Vagina (tissue), 2 donors: ENCODE results near the gene SNAP23.

Experiments
- POLR2AphosphoS5 ChIP-seq, 2 donors: sonication (generic); formaldehyde crosslinking; IDR thresholded peaks; one replicate each; pipeline ENCODE4 v1.9.0; 2017; ENCODE audit warnings: antibody characterized with exemption in 2 of 2, mild to moderate bottlenecking in 2 of 2, low read depth in 1 of 2; ENCODE audit not compliant: insufficient read depth in 1 of 2
- TF ChIP-seq, protein P1 (sequence below), 3 experiments: fragments of 450-650 bp in 2 of 3; fragments of 200-600 bp in 1 of 3; sonication (generic) in 1 of 3; IDR thresholded peaks; one replicate each; pipeline ENCODE4 v1.5.1; 2017 to 2019; ENCODE audit warnings: antibody characterized with exemption in 3 of 3, mild to moderate bottlenecking in 2 of 3, moderate library complexity in 2 of 3

DNA sequence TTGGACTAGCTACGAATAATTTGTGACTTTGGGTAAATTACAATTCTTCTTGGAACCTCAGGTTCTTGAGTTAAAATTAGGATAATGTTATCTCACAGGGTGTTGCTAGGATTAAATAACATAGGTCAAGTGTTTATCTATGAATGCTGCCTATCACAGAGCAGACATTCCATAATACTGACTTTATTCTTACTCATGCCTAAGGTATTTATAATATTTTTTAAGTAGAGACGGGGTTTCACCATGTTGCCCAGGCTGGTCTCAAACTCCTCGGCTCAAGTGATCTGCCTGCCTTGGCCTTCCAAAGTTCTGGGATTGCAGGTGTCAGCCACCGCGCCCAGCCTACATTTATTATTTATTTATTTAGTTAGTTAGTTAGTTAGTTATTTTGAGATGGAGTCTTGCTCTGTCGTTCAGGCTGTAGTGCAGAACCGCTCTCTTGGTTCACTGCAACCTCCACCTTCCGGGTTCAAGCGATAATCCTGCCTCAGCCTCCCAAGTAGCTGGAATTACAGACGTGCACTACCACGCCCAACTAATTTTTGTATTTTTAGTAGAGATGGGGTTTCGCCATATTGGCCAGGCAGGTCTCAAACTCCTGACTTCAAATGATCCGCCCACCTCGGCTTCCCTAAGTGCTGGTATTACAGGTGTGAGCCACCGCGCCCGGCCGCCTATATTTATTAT, 3.8 kb upstream of the SNAP23 start:
- TF ChIP-seq POLR2AphosphoS5 (IDR thresholded peaks at IDR 0.05; ENCODE audit: insufficient read depth in 1 of 2, low read depth in 1 of 2) = no peak
- TF ChIP-seq, protein P1, sequence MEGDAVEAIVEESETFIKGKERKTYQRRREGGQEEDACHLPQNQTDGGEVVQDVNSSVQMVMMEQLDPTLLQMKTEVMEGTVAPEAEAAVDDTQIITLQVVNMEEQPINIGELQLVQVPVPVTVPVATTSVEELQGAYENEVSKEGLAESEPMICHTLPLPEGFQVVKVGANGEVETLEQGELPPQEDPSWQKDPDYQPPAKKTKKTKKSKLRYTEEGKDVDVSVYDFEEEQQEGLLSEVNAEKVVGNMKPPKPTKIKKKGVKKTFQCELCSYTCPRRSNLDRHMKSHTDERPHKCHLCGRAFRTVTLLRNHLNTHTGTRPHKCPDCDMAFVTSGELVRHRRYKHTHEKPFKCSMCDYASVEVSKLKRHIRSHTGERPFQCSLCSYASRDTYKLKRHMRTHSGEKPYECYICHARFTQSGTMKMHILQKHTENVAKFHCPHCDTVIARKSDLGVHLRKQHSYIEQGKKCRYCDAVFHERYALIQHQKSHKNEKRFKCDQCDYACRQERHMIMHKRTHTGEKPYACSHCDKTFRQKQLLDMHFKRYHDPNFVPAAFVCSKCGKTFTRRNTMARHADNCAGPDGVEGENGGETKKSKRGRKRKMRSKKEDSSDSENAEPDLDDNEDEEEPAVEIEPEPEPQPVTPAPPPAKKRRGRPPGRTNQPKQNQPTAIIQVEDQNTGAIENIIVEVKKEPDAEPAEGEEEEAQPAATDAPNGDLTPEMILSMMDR (IDR thresholded peaks at IDR 0.05) = no peak
